ENCODE data around the gene TRAK1. TPM values are rescaled to one million over a fixed set of nuclear protein-coding genes. Genes with fewer than 3 reads are reported as not detected.

TRAK1 gene
- total RNA-seq, 1 experiment from 2014 or later, result 10.3 TPM

DNA sequence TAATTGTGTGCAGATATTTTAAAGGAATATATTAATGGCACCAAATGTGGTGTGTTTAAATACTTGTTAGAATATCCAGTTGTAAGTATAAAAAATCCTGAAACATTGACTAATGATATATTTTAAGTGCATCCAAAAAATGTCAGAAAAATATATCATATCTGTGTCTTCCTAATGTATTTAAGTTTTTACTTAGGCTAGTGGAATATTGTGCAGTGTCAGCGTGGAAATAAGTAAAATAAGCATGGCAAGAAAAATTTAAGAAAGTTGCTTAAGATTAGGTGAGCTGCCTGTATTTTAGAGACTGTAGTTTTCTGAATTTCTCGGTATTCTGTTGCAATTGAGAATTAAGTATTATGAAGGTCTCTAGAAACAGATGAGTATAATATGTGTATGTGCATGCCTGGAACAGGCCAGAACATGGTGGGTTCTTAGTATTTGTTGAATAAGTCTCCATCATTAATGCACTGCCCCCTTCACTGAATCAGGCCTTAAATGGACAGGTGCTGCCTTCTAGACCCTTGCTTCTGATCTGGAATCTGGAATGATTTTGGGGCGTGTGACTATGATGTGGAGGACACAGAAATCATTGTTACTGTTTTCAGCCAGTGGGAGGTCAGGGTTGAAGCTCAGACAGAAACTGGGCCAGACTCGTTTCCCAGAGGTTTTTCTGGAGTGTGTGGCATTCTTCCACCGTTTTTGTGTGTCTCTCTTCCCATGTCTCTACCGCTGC lies 86.1 kb downstream of the TRAK1 start:
- DNase-seq (ENCODE audit: low spot score), result no peak

DNA sequence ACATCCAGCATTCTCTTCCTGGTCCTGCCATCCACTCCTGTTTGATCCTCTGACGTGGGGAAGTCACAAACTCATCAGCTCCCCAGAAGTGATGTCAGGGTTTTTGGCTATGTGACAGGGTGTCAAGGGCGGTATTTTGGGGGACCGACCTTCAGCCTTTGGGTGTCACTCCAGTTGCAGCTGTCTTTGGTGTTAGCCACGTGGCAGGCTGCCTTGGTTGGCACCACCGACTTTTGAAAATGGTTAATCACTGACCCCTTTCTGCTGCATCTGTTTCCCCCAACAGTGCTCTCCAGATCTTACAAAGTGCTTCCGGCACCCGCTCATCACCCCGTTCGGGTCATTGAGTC lies 86.6 kb downstream of the TRAK1 start:
- DNase-seq (ENCODE audit: low spot score), result no peak

- peak; percentile 88 for DNase-seq (ENCODE audit: low spot score)
These were observed 88.1 kb downstream of the TRAK1 start for GRCh38 chr3:42179110-42179725.

GRCh38 chr3:42180901-42181300 lies 89.7 kb downstream of the TRAK1 start:
- no peak for DNase-seq (ENCODE audit: low spot score)

DNA sequence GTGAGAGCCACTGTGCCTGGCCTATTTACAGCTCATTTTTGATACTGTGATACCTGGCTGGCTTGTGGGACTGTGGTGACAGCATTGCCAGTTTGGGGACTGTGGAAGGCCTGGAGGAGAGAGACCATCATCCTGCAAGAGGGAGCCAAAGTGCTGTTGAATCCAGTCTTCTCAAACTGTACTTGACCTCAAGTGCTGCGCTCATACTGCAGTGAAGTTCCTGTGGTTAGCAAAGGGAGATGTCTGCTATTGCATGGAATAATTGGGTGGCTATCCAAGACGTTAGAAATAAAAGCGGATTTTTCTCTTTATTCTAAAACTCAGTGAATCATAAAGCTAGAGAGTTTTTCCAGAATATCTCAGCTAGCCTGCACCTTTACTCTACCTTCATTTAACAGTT lies 91.4 kb downstream of the TRAK1 start:
- no peak for DNase-seq (ENCODE audit: low spot score)

- DNase-seq (ENCODE audit: low spot score), result no peak
These were observed 93.0 kb downstream of the TRAK1 start for GRCh38 chr3:42183991-42184632.

DNA sequence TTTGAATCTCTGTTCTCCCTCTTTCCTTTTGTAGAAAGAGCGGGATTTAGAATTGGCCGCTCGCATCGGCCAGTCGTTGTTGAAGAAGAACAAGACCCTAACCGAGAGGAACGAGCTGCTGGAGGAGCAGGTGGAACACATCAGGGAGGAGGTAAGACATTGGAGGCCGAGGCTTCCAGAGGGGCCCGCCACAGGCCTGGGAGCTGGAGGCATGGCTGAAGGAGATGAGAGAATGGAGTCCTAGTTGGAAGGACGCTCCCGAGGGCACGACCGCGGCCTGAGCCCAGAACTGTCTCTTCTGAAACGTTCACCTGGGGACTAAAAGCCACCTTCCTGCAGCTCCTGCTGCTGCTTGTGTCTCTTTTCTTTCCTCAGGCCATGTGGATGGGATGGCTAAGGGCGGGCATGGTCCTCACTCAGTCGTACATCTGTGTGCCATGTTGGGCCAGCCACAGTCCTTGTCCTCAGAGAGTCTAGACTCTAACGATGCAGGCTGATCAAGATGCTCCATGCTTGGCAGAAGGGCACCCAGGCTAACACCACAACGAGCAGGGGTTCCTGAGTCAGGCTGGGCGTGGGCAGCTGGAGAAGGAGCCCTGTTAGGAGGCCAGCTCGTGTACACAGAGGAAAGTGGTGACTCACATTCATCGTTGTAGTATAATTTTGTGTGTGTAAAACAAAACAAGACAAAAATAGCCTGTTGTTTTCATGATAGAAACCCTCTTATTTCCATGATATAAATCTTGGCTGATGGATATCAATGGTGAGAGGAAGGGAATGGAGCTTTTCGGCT lies 93.7 kb downstream of the TRAK1 start:
- peak; percentile 31 for DNase-seq (ENCODE audit: low spot score)

DNA sequence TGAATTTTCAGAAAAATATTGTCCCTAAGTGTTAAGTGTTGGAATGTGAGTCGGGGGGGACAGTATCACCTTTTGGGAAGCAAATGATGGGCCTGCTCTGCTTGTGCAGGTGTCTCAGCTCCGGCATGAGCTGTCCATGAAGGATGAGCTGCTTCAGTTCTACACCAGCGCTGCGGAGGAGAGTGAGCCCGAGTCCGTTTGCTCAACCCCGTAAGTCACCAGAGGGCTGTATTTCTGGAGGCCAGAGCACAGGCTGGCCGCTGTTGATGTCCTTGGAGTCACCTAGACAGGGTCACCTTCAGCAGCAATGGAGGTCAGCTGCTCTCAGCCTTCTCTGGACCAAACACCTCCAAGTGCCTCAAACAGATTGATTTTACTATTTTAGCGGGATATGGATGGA lies 96.8 kb downstream of the TRAK1 start:
- no peak for DNase-seq (ENCODE audit: low spot score)

DNA sequence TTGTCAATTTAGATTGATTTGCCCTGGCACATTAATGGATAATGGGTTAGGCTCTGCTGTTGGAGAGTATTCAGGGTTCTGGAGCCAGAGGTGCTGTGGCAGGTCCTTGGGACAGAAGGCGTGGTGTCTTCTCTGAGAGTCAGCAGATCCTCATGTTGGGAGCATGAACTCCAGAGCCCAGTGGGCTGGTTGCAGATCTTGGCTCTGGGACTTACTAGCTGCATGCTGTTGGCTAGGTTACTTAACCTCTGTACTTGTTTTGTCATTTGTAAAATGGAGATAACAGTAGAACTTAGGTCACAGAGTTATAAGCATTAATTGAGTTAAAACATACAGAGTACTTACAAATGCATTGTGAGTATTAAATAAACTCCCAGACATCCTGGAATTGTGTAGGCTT lies 97.2 kb downstream of the TRAK1 start:
- no peak for DNase-seq (ENCODE audit: low spot score)

GRCh38 chr3:42189001-42189460 lies 97.9 kb downstream of the TRAK1 start:
- DNase-seq (ENCODE audit: low spot score), result no peak

DNA sequence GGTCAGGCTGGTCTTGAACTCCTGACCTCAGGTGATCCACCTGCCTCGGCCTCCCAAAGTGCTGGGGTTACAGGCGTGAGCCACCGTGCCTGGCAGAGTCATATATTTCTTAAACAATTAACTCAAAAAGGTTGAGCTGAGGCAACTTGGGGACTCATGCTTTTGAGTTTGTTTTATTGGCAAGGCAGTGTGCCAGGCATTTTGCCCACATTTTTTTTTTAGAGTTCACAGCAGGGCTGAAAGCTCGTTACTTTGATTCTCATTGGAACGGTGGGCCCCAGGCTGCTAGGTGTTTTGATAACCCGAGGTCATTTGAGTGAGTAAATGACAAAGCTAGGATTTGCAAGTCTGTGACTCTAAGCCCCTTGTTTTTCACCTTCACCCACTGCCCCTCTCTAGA lies 98.6 kb downstream of the TRAK1 start:
- DNase-seq (ENCODE audit: low spot score), result peak; percentile 32

DNA sequence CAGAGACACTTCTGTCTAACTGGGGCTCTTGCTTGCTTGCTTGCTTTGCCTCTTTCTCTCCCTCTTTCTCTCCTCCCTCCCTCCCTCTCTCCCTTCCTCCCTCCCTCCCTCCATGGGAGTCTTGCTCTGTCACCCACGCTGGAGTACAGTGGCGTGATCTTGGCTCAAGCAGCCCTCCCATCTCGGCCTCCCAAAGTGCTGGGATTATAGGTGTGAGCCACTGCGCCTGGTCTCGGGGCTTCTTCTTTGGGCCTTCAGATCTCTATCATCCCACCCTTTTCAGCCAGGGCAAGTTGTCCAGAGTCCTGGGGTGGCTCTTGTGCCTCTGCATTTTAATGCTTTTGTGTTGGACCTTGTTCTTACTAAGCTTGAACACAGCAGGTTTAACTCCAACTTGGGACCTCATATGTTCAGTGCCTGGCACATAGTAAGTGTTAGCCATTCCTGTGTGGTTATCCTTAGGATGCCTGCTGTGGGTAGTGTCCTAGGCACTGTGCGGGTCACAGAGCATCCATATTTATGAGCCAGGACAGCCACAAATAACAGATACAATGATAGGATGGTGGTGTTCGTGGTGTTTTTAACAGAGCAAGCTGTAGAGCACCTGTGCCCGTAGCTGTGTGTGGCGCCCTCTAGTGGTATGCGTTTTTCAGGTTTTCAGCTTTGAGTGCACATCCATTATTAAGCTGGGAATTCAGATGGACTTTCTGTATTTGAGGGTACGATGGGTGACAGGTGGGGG lies 99.7 kb downstream of the TRAK1 start:
- DNase-seq (ENCODE audit: low spot score), result peak; percentile 51

GRCh38 chr3:42191443-42191747 lies 100.2 kb downstream of the TRAK1 start:
- no peak for DNase-seq (ENCODE audit: low spot score)

GRCh38 chr3:42192334-42193200 lies 101.4 kb downstream of the TRAK1 start:
- peak; percentile 56 for DNase-seq (ENCODE audit: low spot score)

DNA sequence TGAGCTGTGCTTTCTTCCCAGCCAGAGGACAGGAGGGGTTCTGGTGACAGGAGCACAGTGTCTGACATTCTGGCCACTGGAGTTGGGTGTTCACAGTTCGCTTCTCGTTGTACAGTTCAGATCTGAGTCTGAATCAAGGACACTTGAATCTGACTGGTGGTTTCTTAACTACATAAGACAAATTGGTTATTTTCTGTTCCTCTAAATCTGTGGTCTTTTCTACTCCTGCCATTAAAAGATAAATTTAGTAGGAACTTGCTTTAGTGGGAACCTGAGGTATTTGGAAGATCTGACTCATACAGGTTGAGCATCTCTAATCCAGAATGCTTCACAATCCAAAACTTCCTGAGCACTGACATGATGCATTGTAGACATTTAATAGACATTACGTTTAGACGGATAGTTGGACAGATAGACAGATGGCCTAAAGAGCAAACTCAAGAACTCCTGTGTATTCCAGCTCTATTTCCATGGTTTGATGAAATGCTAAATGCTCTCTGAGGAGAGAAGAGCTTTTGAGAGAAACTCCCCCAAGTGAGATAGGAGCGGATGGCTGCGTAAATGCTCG lies 103.9 kb downstream of the TRAK1 start:
- DNase-seq (ENCODE audit: low spot score), result no peak

GRCh38 chr3:42195879-42196330 lies 104.7 kb downstream of the TRAK1 start:
- DNase-seq (ENCODE audit: low spot score), result no peak

GRCh38 chr3:42198709-42199108 lies 107.6 kb downstream of the TRAK1 start:
- DNase-seq (ENCODE audit: low spot score), result no peak

DNA sequence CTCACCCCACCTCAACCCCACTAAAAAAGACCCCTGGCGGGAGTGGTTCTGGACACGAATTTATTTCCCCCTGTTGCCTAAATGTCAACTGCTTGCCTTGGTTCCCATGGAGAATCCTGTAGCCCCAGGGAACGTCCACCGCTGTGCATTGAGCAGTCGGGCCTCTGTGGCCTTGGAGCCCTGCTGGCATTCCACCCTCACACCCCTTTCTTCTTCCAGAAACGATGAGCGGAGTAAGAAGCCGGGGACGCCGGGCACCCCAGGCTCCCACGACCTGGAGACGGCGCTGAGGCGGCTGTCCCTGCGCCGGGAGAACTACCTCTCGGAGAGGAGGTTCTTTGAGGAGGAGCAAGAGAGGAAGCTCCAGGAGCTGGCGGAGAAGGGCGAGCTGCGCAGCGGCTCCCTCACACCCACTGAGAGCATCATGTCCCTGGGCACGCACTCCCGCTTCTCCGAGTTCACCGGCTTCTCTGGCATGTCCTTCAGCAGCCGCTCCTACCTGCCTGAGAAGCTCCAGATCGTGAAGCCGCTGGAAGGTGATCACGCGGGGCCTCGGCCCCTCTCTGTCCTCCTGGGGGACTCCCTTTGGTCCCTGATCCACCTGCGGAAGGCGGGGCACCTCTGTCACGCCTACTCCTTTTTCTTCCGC lies 111.2 kb downstream of the TRAK1 start:
- DNase-seq (ENCODE audit: low spot score), result no peak

GRCh38 chr3:42204867-42205599 lies 113.9 kb downstream of the TRAK1 start:
- no peak for DNase-seq (ENCODE audit: low spot score)

Measured in A172 (cell line).